Fibroblast of pulmonary artery (primary cell): ENCODE measurements around the gene PF4V1.
A peak's percentile ranks its signal among the peaks of the same experiment; 100 is the strongest.

ENCODE experiments used
- DNase-seq: peaks from one replicate; pipeline ENCODE4 v3.0.0-alpha.2; 2010; ENCODE audit warnings: low read depth
- H3K4me3 ChIP-seq: replicated peaks from 2 replicates; pipeline ENCODE4 v1.5.1; 2011; ENCODE audit warnings: low read depth, mild to moderate bottlenecking, control low read depth, low read length, moderate library complexity
- CTCF ChIP-seq: IDR thresholded peaks from 2 replicates; pipeline ENCODE4 v1.5.1; 2011; ENCODE audit warnings: mild to moderate bottlenecking, control low read depth, low read length, inconsistent platforms; ENCODE audit errors: missing control alignments

Gene PF4V1, protein sequence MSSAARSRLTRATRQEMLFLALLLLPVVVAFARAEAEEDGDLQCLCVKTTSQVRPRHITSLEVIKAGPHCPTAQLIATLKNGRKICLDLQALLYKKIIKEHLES

GRCh38 chr4:73853246-73853704 lies at the start of gene PF4V1:
TSS of gene PF4V1 (plus strand) at chr4:73853296. CDS start at chr4:73853363, 67 bp downstream.
- H3K4me3 ChIP-seq, result no peak within 1 kb of the TSS
- TF ChIP-seq CTCF, result peak; percentile 23
- no peak for DNase-seq

DNA sequence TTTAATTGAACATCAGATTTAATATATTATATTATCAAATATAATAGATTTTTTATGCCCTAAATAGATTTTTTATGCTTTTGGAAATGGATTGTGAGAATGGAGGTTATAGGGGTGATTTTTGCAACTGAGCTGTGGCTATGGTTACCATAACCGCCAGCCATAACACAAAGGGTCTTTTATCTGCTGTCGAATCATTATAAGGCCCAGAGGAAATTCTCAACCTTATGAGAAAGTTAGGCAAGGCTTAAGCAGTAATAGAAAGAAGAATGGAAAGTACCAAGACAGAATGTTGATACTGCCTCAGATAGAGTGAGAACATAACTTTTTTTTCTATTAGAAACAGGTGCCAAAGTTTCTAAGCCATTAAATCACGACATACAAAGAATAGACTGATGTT lies 42.9 kb upstream of the PF4V1 start:
- DNase-seq, result no peak
- H3K4me3 ChIP-seq, result no peak overlapping the region
- no peak for TF ChIP-seq CTCF

DNA sequence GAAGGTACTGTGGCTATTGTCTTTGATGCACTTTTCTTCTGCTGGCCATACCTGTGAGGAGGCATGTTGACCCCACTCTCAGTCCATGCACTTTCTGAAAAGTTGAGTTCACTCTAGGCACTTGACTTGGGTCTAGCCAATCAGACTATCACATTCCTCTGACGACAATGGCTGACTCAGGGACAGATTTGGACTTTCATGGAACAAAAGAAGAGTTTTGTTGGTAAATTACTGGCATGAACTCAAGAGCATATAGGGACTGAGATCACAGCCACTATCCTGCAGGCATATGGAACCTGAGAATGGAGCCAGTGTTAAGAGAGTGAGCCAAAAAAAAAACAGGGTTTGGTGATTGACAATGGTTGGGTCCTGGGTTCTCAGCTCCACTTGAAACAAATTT lies 41.3 kb upstream of the PF4V1 start:
- no peak for TF ChIP-seq CTCF
- no peak overlapping the region for H3K4me3 ChIP-seq
- DNase-seq, result no peak

- no peak for TF ChIP-seq CTCF
- no peak for DNase-seq
- no peak overlapping the region for H3K4me3 ChIP-seq
Measured at GRCh38 chr4:73814679-73815078, 38.4 kb upstream of the PF4V1 start.

DNA sequence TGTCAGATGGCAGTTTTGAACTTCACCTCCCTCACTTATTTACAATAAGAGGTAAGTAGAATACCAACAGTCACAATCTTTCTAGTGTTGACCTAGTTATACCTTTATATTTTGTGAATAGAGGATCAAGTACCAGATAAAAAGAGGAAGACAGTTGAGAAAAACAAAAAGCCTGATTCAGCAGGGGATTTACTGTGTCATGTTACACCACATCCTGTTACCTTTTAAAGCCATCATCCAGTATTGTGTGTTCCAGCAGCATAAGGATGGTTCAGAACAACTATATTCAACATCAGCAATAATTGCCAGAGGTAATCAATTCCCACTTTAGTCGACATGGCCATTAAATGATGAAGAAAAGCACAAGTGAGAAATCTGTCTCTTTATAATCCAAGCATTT lies 38.0 kb upstream of the PF4V1 start:
- no peak for TF ChIP-seq CTCF

DNA sequence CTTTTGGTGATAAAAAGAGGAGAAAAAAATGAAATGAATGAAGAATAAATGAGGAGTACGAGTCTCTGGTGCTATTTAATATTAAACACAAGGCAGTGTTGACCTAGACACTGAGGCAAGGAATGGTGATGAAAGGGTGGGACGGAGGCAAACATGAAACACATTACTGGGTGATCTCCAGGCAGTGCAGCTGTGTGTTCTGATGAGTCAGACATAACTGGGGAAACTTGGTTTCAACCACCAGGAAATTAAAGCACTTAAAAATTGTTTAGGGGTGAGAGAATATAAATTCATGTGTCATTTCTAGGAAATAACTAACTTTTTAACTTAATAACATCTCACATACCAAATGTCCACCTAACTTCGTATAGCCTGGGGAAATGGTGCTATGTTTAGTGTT lies 36.3 kb upstream of the PF4V1 start:
- peak; percentile 81 for DNase-seq

More for the DNA sequence above, 38.0 kb upstream of the PF4V1 start:
- H3K4me3 ChIP-seq, result no peak overlapping the region
- DNase-seq, result peak; percentile 18

More for the DNA sequence above, 36.3 kb upstream of the PF4V1 start:
- no peak overlapping the region for H3K4me3 ChIP-seq
- TF ChIP-seq CTCF, result no peak
